VCaP (cell line): ENCODE results near the gene CFHR2.
"Not testable (repeated sequence)": the region's sequence is repeated elsewhere in the genome, so short reads cannot be mapped to it uniquely, and the experiment has no call there.

ENCODE experiments used
- H3K27ac ChIP-seq: fragments of 450-650 bp; 2 replicates; pipeline ENCODE4 v1.5.1; 2017
- TF ChIP-seq, protein P1 (sequence below): fragments of 450-650 bp; conservative IDR thresholded peaks from 2 replicates; pipeline ENCODE4 v1.5.1; 2017; ENCODE audit warnings: mild to moderate bottlenecking, moderate library complexity

CFHR2 gene

GRCh38 chr1:196943568-196943967 is at the start of gene CFHR2:
TSS of gene CFHR2 (plus strand) at chr1:196943738. CDS start at chr1:196943881, 143 bp downstream.
- H3K27ac ChIP-seq: not testable (repeated sequence)

- TF ChIP-seq, protein P1, sequence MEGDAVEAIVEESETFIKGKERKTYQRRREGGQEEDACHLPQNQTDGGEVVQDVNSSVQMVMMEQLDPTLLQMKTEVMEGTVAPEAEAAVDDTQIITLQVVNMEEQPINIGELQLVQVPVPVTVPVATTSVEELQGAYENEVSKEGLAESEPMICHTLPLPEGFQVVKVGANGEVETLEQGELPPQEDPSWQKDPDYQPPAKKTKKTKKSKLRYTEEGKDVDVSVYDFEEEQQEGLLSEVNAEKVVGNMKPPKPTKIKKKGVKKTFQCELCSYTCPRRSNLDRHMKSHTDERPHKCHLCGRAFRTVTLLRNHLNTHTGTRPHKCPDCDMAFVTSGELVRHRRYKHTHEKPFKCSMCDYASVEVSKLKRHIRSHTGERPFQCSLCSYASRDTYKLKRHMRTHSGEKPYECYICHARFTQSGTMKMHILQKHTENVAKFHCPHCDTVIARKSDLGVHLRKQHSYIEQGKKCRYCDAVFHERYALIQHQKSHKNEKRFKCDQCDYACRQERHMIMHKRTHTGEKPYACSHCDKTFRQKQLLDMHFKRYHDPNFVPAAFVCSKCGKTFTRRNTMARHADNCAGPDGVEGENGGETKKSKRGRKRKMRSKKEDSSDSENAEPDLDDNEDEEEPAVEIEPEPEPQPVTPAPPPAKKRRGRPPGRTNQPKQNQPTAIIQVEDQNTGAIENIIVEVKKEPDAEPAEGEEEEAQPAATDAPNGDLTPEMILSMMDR: no peak
- no peak overlapping the region for H3K27ac ChIP-seq
Observed at GRCh38 chr1:196896355-196896754, 47.2 kb upstream of the CFHR2 start.

- TF ChIP-seq, protein P1: no peak
- no peak overlapping the region for H3K27ac ChIP-seq
Observed at GRCh38 chr1:196897158-196897828, 46.2 kb upstream of the CFHR2 start.

- H3K27ac ChIP-seq: no peak overlapping the region
- TF ChIP-seq, protein P1: no peak
Observed at GRCh38 chr1:196902344-196902743, 41.2 kb upstream of the CFHR2 start.

DNA sequence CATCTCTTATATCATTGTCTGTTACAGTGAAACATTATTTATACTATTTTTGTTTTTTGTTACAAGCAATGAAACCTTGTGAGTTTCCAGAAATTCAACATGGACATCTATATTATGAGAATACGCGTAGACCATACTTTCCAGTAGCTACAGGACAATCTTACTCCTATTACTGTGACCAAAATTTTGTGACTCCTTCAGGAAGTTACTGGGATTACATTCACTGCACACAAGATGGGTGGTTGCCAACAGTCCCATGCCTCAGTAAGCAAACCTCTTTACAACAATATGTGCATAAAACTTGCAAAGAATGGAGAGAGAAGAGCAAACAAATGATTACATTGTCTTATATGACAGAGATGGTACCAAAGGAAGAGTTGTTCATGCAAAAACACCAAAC is 33.3 kb upstream of the CFHR2 start:
- TF ChIP-seq, protein P1: no peak; the same call in 1 of the 2 replicates
- no peak overlapping the region for H3K27ac ChIP-seq

- not testable (repeated sequence) for H3K27ac ChIP-seq
Observed at GRCh38 chr1:196912283-196912682, 31.3 kb upstream of the CFHR2 start.

- H3K27ac ChIP-seq: not testable (repeated sequence)
Observed at GRCh38 chr1:196926839-196927238, 16.7 kb upstream of the CFHR2 start.

GRCh38 chr1:196932853-196933252 is 10.7 kb upstream of the CFHR2 start:
- H3K27ac ChIP-seq: not testable (repeated sequence)

- TF ChIP-seq, protein P1: no peak
- no peak overlapping the region for H3K27ac ChIP-seq
Observed at GRCh38 chr1:196933531-196934189, 9.9 kb upstream of the CFHR2 start.

- H3K27ac ChIP-seq: not testable (repeated sequence)
Observed at GRCh38 chr1:196941474-196941873, 2.1 kb upstream of the CFHR2 start.
